Panc1 (cell line): ENCODE results near the gene CEP170B. TPM values are rescaled to one million over a fixed set of nuclear protein-coding genes. Genes with fewer than 3 reads are reported as not detected.
"Not testable (repeated sequence)": the region's sequence is repeated elsewhere in the genome, so short reads cannot be mapped to it uniquely, and the experiment has no call there.

Source experiments
- ATAC-seq: fragments of 200-7000 bp; cut with Tn5 transposase; 2 replicates; pipeline ENCODE4 v1.9.1; 2020; ENCODE audit warnings: mild to moderate bottlenecking, moderate library complexity
- BruUV-seq: library from RNA; stranded (reverse); fragments of 400-500 nt; replicated peaks from 2 replicates; lab custom pipeline; 2021; lab: Mats Ljungman, UMichigan
- CTCF ChIA-PET: fragments of 300-600 bp; sonication (Branson Sonifier 250); formaldehyde crosslinking; loops from one replicate; lab custom pipeline; 2022; ENCODE audit warnings: antibody characterized with exemption; lab: Charles Lee
- POLR2A ChIA-PET: fragments of 300-600 bp; sonication (Branson Sonifier 250); formaldehyde crosslinking; loops from one replicate; lab custom pipeline; 2022; ENCODE audit warnings: antibody characterized with exemption; lab: Charles Lee
- DNase-seq: peaks from one replicate; pipeline ENCODE4 v3.0.0-alpha.2; 2010; ENCODE audit warnings: low read depth, low spot score
- H3K27ac ChIP-seq: 2 replicates; pipeline ENCODE4 v1.5.1; 2011; ENCODE audit warnings: mild to moderate bottlenecking, low read length, inconsistent platforms
- H3K27me3 ChIP-seq: fragments of 200-500 bp; sonication (Bioruptor generic); 2 replicates; pipeline ENCODE4 v1.6.0; 2014; ENCODE audit warnings: low read length, inconsistent platforms; ENCODE audit not compliant: control insufficient read depth, insufficient read depth
- H3K36me3 ChIP-seq: fragments of 200-500 bp; sonication (Bioruptor generic); 2 replicates; pipeline ENCODE4 v1.5.1; 2014; ENCODE audit warnings: inconsistent platforms, mild to moderate bottlenecking, low read length, moderate library complexity; ENCODE audit not compliant: control insufficient read depth, insufficient read depth
- H3K4me1 ChIP-seq: 2 replicates; pipeline ENCODE4 v1.5.1; 2011; ENCODE audit warnings: inconsistent platforms, mild to moderate bottlenecking, low read length, moderate library complexity; ENCODE audit not compliant: control insufficient read depth, insufficient read depth
- H3K4me3 ChIP-seq, 2 experiments: 2 replicates each; pipeline ENCODE4 v1.5.1; 2011 to 2012; ENCODE audit warnings: low read depth in 2 of 2, low read length in 2 of 2, mild to moderate bottlenecking in 2 of 2, inconsistent platforms in 1 of 2, moderate library complexity in 1 of 2
- H3K9me3 ChIP-seq: fragments of 200-500 bp; sonication (Bioruptor generic); 2 replicates; pipeline ENCODE4 v1.5.1; 2014; ENCODE audit warnings: low read depth, mild to moderate bottlenecking, inconsistent platforms, low read length, moderate library complexity; ENCODE audit not compliant: control insufficient read depth, insufficient read depth
- POLR2AphosphoS5 ChIP-seq: IDR thresholded peaks from 2 replicates; pipeline ENCODE4 v1.6.1; 2012; ENCODE audit warnings: mild to moderate bottlenecking, low read depth, low read length, moderate library complexity
- SIN3A ChIP-seq: IDR thresholded peaks from 2 replicates; pipeline ENCODE4 v1.6.1; 2012; ENCODE audit warnings: low read depth, mild to moderate bottlenecking, low read length, moderate library complexity, borderline replicate concordance; ENCODE audit not compliant: insufficient read depth
- TCF7L2 ChIP-seq: IDR thresholded peaks from 2 replicates; pipeline ENCODE4 v1.6.1; 2011; ENCODE audit warnings: mild to moderate bottlenecking, low read depth, low read length, inconsistent platforms
- in situ Hi-C: cut with HindIII; loops from 2 replicates; pipeline ENCODE4 v1.10.0; 2016; ENCODE audit warnings: low sequenced_read_pairs, low pct_unique_long_range_greater_than_20kb
- intact Hi-C: fragments of 100-400 bp; cut with micrococcal nuclease; formaldehyde crosslinking; loops from one replicate; pipeline ENCODE4 v1.10.0; 2022; ENCODE audit not compliant: unreplicated experiment
- total RNA-seq: library from RNA; stranded (reverse); gene quantifications from one replicate; pipeline ENCODE4 v1.2.1, GENCODE V29; 2021; ENCODE audit not compliant: unreplicated experiment
- TF ChIP-seq, protein P1 (sequence below): fragments of 450-650 bp; IDR thresholded peaks from 2 replicates; pipeline ENCODE4 v1.5.1; 2017; ENCODE audit warnings: mild to moderate bottlenecking
- TF ChIP-seq, protein P2 (sequence below), 2 experiments: IDR thresholded peaks; 2 replicates each; pipeline ENCODE4 v1.6.1; 2011 to 2012; ENCODE audit warnings: low read depth in 2 of 2, control low read depth in 1 of 2, low read length in 1 of 2, mild to moderate bottlenecking in 1 of 2, moderate library complexity in 1 of 2; ENCODE audit not compliant: insufficient read depth in 1 of 2

Gene CEP170B
- total RNA-seq, 1 experiment from 2014 or later = 17.8 TPM

DNA sequence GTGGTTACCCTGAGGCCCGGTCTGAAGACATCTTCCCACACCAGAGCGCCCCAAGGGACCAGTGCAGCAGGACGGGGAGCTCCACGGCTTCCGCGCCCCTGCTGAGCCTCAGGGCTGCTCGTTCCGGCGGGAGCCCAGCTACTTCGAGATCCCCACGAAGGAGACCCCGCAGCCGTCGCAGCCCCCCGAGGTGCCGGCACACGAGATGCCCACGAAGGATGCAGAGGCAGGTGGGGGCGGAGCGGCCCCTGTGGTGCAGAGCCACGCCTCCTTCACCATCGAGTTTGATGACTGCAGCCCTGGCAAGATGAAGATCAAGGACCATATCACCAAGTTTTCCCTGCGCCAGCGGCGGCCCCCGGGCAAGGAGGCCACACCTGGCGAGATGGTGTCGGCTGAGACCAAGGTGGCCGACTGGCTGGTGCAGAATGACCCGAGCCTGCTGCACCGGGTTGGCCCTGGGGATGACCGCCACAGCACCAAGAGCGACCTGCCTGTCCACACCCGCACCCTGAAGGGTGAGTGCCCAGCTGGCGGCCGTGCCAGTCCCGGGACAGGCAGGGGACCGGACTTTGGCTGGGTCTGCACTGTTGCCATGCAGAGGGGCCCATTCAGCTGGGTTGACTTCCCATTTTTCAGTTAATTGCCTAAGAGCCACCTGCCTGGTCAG lies 18.1 kb downstream of the CEP170B start:
- Histone ChIP-seq H3K4me1 (no peaks in the 10 kb centered on the region), H3K9me3 (no peaks in the 10 kb centered on the region), H3K27me3 (no peaks in the 10 kb centered on the region), H3K4me3 (no peak overlapping the region), H3K36me3 (no peaks in the 10 kb centered on the region), H3K27ac (no peak overlapping the region)
- in situ Hi-C loops (no loop called here), intact Hi-C loops (no loop called here)
- ChIA-PET POLR2A (interaction anchor here (0.6 kb wide), 1 partner anchor 39 kb away, joined by 4 read pairs; no protein-coding TSS in a partner anchor), CTCF (no interaction called here)
- BruUV-seq = no TSS peak
- TF ChIP-seq, protein P1, sequence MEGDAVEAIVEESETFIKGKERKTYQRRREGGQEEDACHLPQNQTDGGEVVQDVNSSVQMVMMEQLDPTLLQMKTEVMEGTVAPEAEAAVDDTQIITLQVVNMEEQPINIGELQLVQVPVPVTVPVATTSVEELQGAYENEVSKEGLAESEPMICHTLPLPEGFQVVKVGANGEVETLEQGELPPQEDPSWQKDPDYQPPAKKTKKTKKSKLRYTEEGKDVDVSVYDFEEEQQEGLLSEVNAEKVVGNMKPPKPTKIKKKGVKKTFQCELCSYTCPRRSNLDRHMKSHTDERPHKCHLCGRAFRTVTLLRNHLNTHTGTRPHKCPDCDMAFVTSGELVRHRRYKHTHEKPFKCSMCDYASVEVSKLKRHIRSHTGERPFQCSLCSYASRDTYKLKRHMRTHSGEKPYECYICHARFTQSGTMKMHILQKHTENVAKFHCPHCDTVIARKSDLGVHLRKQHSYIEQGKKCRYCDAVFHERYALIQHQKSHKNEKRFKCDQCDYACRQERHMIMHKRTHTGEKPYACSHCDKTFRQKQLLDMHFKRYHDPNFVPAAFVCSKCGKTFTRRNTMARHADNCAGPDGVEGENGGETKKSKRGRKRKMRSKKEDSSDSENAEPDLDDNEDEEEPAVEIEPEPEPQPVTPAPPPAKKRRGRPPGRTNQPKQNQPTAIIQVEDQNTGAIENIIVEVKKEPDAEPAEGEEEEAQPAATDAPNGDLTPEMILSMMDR = no peak
- no peak for TF ChIP-seq POLR2AphosphoS5
- ATAC-seq (no peak), DNase-seq (no peak)

DNA sequence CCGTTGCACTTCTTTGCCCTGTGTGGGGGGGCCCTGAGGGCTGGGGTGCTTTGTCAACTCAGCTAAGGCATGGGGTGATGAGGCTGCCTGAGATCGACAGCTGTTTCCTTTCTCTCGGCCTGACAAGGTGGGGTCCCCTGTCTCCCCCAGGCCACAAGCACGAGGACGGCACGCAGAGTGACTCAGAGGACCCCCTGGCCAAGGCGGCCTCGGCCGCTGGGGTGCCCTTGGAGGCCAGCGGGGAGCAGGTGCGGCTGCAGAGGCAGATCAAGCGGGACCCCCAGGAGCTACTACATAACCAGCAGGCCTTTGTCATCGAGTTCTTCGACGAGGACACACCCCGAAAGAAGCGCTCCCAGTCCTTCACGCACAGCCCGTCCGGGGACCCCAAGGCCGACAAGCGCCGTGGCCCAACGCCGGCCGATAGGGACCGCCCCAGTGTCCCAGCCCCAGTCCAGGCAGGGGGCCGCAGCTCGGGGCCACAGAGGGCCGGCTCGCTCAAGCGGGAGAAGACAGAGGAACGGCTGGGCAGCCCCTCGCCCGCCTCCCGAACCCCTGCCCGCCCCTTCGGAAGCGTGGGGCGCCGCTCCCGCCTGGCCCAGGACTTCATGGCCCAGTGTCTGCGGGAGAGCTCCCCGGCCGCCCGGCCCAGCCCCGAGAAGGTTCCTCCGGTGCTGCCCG lies 18.8 kb downstream of the CEP170B start:
- ATAC-seq (no peak), DNase-seq (no peak)
- H3K36me3 ChIP-seq = no peaks in the 10 kb centered on the region
- no peak overlapping the region for H3K4me3 ChIP-seq
- intact Hi-C loops = no loop called here
- H3K27ac ChIP-seq = no peak overlapping the region
- in situ Hi-C loops = no loop called here
- CTCF ChIA-PET = no interaction called here
- no peaks in the 10 kb centered on the region for H3K27me3 ChIP-seq
- H3K4me1 ChIP-seq = no peaks in the 10 kb centered on the region
- POLR2A ChIA-PET = no interaction called here
- TF ChIP-seq, protein P2, sequence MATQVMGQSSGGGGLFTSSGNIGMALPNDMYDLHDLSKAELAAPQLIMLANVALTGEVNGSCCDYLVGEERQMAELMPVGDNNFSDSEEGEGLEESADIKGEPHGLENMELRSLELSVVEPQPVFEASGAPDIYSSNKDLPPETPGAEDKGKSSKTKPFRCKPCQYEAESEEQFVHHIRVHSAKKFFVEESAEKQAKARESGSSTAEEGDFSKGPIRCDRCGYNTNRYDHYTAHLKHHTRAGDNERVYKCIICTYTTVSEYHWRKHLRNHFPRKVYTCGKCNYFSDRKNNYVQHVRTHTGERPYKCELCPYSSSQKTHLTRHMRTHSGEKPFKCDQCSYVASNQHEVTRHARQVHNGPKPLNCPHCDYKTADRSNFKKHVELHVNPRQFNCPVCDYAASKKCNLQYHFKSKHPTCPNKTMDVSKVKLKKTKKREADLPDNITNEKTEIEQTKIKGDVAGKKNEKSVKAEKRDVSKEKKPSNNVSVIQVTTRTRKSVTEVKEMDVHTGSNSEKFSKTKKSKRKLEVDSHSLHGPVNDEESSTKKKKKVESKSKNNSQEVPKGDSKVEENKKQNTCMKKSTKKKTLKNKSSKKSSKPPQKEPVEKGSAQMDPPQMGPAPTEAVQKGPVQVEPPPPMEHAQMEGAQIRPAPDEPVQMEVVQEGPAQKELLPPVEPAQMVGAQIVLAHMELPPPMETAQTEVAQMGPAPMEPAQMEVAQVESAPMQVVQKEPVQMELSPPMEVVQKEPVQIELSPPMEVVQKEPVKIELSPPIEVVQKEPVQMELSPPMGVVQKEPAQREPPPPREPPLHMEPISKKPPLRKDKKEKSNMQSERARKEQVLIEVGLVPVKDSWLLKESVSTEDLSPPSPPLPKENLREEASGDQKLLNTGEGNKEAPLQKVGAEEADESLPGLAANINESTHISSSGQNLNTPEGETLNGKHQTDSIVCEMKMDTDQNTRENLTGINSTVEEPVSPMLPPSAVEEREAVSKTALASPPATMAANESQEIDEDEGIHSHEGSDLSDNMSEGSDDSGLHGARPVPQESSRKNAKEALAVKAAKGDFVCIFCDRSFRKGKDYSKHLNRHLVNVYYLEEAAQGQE (IDR thresholded peaks at IDR 0.05; ENCODE audit: insufficient read depth in 1 of 2, low read depth in 2 of 2, low read length in 1 of 2) = no peak
- TF ChIP-seq, protein P1 = no peak
- TF ChIP-seq TCF7L2 (no peak), SIN3A (no peak)
- BruUV-seq = no TSS peak
- H3K9me3 ChIP-seq = no peaks in the 10 kb centered on the region

DNA sequence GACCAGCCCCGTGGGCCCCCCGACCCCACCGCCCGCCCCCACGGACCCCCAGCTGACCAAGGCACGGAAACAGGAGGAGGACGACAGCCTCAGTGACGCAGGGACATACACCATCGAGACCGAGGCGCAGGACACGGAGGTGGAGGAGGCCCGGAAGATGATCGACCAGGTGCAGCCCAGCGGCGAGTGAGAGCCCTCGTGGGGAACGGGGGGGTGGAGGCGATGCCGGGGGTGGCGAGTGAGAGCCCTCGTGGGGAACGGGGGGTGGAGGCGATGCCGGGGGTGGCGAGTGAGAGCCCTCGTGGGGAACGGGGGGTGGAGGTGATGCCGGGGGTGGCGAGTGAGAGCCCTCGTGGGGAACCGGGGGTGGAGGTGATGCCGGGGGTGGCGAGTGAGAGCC lies 19.3 kb downstream of the CEP170B start:
- intact Hi-C loops, H3K9me3 ChIP-seq, POLR2A ChIA-PET, DNase-seq, BruUV-seq, H3K4me1 ChIP-seq, H3K4me3 ChIP-seq, H3K27me3 ChIP-seq, H3K36me3 ChIP-seq, ATAC-seq, CTCF ChIA-PET, H3K27ac ChIP-seq, in situ Hi-C loops: not testable (repeated sequence)
